SK-N-SH treated with all-trans-retinoic acid at 6 μM for 48 hours (cell line): ENCODE data around the gene PDE4B.

Experiments
- ATAC-seq: fragments of 200-7000 bp; cut with Tn5 transposase; 3 replicates; pipeline ENCODE4 v1.9.1; 2020; ENCODE audit warnings: mild to moderate bottlenecking, moderate library complexity
- ARNTL ChIP-seq: fragments of 450-650 bp; formaldehyde crosslinking; IDR thresholded peaks from 2 replicates; pipeline ENCODE4 v1.5.0; 2020; ENCODE audit warnings: low read depth, mild to moderate bottlenecking, moderate library complexity, borderline replicate concordance
- BACH2 ChIP-seq: fragments of 250-450 bp; sonication (Bioruptor Pico); IDR thresholded peaks from 2 replicates; pipeline ENCODE4 v1.9.0; 2021; ENCODE audit warnings: mild to moderate bottlenecking, borderline replicate concordance
- CSDC2 ChIP-seq: fragments of 250-450 bp; sonication (Bioruptor Pico); IDR thresholded peaks from 2 replicates; pipeline ENCODE4 v1.5.0; 2020; ENCODE audit warnings: mild to moderate bottlenecking, moderate library complexity
- ESRRG ChIP-seq: fragments of 250-450 bp; sonication (Bioruptor Pico); IDR thresholded peaks from 2 replicates; pipeline ENCODE4 v1.6.1; 2021; ENCODE audit warnings: mild to moderate bottlenecking
- GLIS3 ChIP-seq: fragments of 250-450 bp; sonication (Bioruptor Pico); IDR thresholded peaks from 2 replicates; pipeline ENCODE4 v1.5.0; 2020; ENCODE audit warnings: mild to moderate bottlenecking, moderate library complexity
- ISL1 ChIP-seq: fragments of 250-450 bp; sonication (Bioruptor Pico); IDR thresholded peaks from 2 replicates; pipeline ENCODE4 v2.1.2; 2022; ENCODE audit warnings: mild to moderate bottlenecking, moderate library complexity
- OSR1 ChIP-seq: fragments of 250-450 bp; sonication (Bioruptor Pico); IDR thresholded peaks from 2 replicates; pipeline ENCODE4 v1.8.0; 2022; ENCODE audit warnings: moderate library complexity, mild to moderate bottlenecking, inconsistent platforms
- POU6F1 ChIP-seq: fragments of 250-450 bp; sonication (Bioruptor Pico); IDR thresholded peaks from 2 replicates; pipeline ENCODE4 v1.8.0; 2021; ENCODE audit warnings: low read depth, mild to moderate bottlenecking, moderate library complexity, borderline replicate concordance
- PPARA ChIP-seq: fragments of 250-450 bp; sonication (Bioruptor Pico); IDR thresholded peaks from 2 replicates; pipeline ENCODE4 v1.5.0; 2020; ENCODE audit warnings: mild to moderate bottlenecking, borderline replicate concordance
- RARB ChIP-seq: fragments of 250-450 bp; sonication (Bioruptor Pico); IDR thresholded peaks from 2 replicates; pipeline ENCODE4 v1.8.0; 2021; ENCODE audit warnings: mild to moderate bottlenecking, moderate library complexity
- SNAI2 ChIP-seq: fragments of 250-450 bp; sonication (Bioruptor Pico); IDR thresholded peaks from 2 replicates; pipeline ENCODE4 v1.5.0; 2020; ENCODE audit warnings: mild to moderate bottlenecking, moderate library complexity
- TOX ChIP-seq: fragments of 250-450 bp; sonication (Bioruptor Pico); IDR thresholded peaks from 2 replicates; pipeline ENCODE4 v1.8.0; 2021; ENCODE audit warnings: mild to moderate bottlenecking, moderate library complexity, borderline replicate concordance
- TSHZ2 ChIP-seq: fragments of 250-450 bp; sonication (Bioruptor Pico); IDR thresholded peaks from 2 replicates; pipeline ENCODE4 v1.5.0; 2020; ENCODE audit warnings: mild to moderate bottlenecking, moderate library complexity
- ZFP30 ChIP-seq: fragments of 450-650 bp; formaldehyde crosslinking; IDR thresholded peaks from 2 replicates; pipeline ENCODE4 v1.5.0; 2022; ENCODE audit warnings: mild to moderate bottlenecking, moderate library complexity
- ZNF565 ChIP-seq: fragments of 450-650 bp; formaldehyde crosslinking; conservative IDR thresholded peaks from 2 replicates; pipeline ENCODE4 v1.5.0; 2020; ENCODE audit warnings: low read depth, mild to moderate bottlenecking, moderate library complexity
- ZNF70 ChIP-seq: fragments of 450-650 bp; formaldehyde crosslinking; IDR thresholded peaks from 2 replicates; pipeline ENCODE4 v1.5.0; 2020; ENCODE audit warnings: mild to moderate bottlenecking, moderate library complexity
- TF ChIP-seq, protein P1 (sequence below): fragments of 250-450 bp; sonication (Bioruptor Pico); IDR thresholded peaks from 2 replicates; pipeline ENCODE4 v1.5.1; 2020; ENCODE audit warnings: low read depth, mild to moderate bottlenecking, moderate library complexity
- TF ChIP-seq, protein P2 (sequence below): fragments of 250-450 bp; sonication (Bioruptor Pico); IDR thresholded peaks from 2 replicates; pipeline ENCODE4 v1.5.1; 2021; ENCODE audit warnings: mild to moderate bottlenecking, moderate library complexity

PDE4B gene

DNA sequence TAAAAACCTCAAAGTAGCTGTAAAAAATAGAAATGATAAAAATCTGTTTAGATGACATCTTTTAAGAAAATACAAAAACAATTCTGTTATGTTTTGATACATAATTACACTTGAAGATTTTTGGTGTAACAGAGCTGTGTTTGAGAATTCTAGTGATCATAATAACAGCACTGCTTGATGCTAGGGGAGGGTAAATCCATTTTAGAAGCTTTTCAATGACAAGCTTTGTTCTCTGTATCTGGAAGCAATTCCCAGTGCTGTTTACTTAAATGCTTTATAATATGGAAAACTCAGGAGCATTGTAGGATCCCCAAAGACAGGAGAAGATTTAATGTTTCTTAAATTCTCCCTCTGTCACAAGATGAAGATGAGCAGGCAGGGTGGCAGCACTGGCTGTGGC, 359.3 kb downstream of the PDE4B start:
- no peak for ATAC-seq
- TF ChIP-seq ARNTL (CRISPR knock-in tag) (no peak), SNAI2 (CRISPR knock-in tag) (no peak), RARB (CRISPR knock-in tag) (no peak), TOX (CRISPR knock-in tag) (no peak), ZNF70 (CRISPR knock-in tag) (no peak)
- TF ChIP-seq, protein P1, sequence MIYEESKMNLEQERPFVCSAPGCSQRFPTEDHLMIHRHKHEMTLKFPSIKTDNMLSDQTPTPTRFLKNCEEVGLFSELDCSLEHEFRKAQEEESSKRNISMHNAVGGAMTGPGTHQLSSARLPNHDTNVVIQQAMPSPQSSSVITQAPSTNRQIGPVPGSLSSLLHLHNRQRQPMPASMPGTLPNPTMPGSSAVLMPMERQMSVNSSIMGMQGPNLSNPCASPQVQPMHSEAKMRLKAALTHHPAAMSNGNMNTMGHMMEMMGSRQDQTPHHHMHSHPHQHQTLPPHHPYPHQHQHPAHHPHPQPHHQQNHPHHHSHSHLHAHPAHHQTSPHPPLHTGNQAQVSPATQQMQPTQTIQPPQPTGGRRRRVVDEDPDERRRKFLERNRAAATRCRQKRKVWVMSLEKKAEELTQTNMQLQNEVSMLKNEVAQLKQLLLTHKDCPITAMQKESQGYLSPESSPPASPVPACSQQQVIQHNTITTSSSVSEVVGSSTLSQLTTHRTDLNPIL (CRISPR knock-in tag), result no peak
- TF ChIP-seq, all 23 proteins: peak for 0

DNA sequence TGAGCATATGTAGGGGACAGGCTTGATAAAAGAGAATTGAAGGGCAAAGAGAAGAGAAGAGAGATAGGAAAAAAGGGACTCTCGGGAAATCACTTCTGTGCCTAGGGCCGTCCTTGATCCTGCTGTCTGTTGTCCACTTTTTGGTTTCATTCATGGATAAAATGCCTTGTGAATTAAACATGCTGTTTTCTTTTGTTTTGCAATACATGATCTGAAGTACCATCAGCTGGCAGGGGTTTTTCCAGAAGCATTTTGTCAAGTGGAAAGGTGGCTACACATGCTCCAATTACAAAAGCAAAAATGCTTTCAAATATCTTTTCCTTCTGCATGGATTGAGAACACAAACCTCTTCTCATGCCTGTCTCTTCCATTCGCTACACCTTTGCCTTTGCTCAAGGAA, 361.7 kb downstream of the PDE4B start:
- no peak for TF ChIP-seq ZFP30 (CRISPR knock-in tag)
- no peak for TF ChIP-seq BACH2 (CRISPR knock-in tag)
- no peak for TF ChIP-seq ARNTL (CRISPR knock-in tag)
- no peak for TF ChIP-seq RARB (CRISPR knock-in tag)
- no peak for TF ChIP-seq PPARA (CRISPR knock-in tag)
- no peak for TF ChIP-seq SNAI2 (CRISPR knock-in tag)
- TF ChIP-seq POU6F1 (CRISPR knock-in tag), result no peak
- no peak for TF ChIP-seq GLIS3 (CRISPR knock-in tag)
- no peak for TF ChIP-seq TSHZ2 (CRISPR knock-in tag)
- no peak for TF ChIP-seq ZNF565 (CRISPR knock-in tag)
- TF ChIP-seq, protein P2, sequence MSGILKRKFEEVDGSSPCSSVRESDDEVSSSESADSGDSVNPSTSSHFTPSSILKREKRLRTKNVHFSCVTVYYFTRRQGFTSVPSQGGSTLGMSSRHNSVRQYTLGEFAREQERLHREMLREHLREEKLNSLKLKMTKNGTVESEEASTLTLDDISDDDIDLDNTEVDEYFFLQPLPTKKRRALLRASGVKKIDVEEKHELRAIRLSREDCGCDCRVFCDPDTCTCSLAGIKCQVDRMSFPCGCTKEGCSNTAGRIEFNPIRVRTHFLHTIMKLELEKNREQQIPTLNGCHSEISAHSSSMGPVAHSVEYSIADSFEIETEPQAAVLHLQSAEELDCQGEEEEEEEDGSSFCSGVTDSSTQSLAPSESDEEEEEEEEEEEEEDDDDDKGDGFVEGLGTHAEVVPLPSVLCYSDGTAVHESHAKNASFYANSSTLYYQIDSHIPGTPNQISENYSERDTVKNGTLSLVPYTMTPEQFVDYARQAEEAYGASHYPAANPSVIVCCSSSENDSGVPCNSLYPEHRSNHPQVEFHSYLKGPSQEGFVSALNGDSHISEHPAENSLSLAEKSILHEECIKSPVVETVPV (CRISPR knock-in tag), result no peak
- TF ChIP-seq ESRRG (CRISPR knock-in tag), result no peak
- no peak for ATAC-seq

GRCh38 chr1:66156144-66156543, 363.4 kb downstream of the PDE4B start:
- ATAC-seq, result no peak

More at GRCh38 chr1:66156144-66156543, 363.4 kb downstream of the PDE4B start:
- TF ChIP-seq OSR1 (CRISPR knock-in tag) (no peak), ISL1 (CRISPR knock-in tag) (no peak), CSDC2 (CRISPR knock-in tag) (no peak), ARNTL (CRISPR knock-in tag) (no peak), ESRRG (CRISPR knock-in tag) (no peak), POU6F1 (CRISPR knock-in tag) (no peak), SNAI2 (CRISPR knock-in tag) (no peak), RARB (CRISPR knock-in tag) (no peak), ZNF70 (CRISPR knock-in tag) (no peak), GLIS3 (CRISPR knock-in tag) (no peak)
